Measurements from ENCODE around the gene CCIN.

DNA sequence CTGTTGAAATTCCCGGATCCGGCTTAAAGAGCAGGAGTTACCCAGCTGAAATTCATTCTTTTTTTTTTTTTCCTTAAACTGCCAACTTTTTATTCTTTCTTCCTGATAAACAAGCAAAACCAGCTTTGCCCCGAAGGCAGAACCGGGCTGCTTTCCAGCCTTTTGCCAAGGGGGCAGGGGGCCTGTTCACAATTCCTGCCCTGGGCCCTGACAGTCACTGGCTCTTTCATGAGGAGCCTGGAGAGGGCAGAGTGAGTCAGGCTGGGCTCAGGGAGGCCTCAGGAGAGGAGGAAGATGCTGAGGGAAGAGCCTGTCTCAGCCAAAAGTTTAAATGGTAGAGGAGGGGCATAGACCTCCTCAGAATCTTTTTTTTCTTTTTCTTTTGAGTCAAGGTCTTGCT is 27.9 kb upstream of the CCIN start:
- TF ChIP-seq, protein P1, sequence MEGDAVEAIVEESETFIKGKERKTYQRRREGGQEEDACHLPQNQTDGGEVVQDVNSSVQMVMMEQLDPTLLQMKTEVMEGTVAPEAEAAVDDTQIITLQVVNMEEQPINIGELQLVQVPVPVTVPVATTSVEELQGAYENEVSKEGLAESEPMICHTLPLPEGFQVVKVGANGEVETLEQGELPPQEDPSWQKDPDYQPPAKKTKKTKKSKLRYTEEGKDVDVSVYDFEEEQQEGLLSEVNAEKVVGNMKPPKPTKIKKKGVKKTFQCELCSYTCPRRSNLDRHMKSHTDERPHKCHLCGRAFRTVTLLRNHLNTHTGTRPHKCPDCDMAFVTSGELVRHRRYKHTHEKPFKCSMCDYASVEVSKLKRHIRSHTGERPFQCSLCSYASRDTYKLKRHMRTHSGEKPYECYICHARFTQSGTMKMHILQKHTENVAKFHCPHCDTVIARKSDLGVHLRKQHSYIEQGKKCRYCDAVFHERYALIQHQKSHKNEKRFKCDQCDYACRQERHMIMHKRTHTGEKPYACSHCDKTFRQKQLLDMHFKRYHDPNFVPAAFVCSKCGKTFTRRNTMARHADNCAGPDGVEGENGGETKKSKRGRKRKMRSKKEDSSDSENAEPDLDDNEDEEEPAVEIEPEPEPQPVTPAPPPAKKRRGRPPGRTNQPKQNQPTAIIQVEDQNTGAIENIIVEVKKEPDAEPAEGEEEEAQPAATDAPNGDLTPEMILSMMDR (IDR thresholded peaks at IDR 0.05; ENCODE audit: insufficient read depth, low read length, poor library complexity, severe bottlenecking) = no peak
- TF ChIP-seq EZH2phosphoT487 (conservative IDR thresholded peaks at IDR 0.05; ENCODE audit: low read length) = no peak
